ENCODE measurements around the gene ZBTB21.

- TF ChIP-seq ZNF668 (CRISPR knock-in tag; IDR thresholded peaks at IDR 0.05) (no peak), CCAR2 (IDR thresholded peaks at IDR 0.05; ENCODE audit: low read depth, low read length) (no peak), FOXK2 (conservative IDR thresholded peaks at IDR 0.05 in 1 of 2, IDR thresholded peaks at IDR 0.05 in 1 of 2; ENCODE audit: low read depth in 2 of 2) (no peak), EZH2 (IDR thresholded peaks at IDR 0.05; ENCODE audit: borderline replicate concordance, low read depth, low read length) (no peak), CGGBP1 (CRISPR knock-in tag; IDR thresholded peaks at IDR 0.05) (no peak), ELF4 (CRISPR knock-in tag; IDR thresholded peaks at IDR 0.05) (no peak), CTCF (IDR thresholded peaks at IDR 0.05 in 2 of 3, conservative IDR thresholded peaks at IDR 0.05 in 1 of 3; ENCODE audit: insufficient read depth in 2 of 3, low read depth in 1 of 3, low read length in 3 of 3) (no peak), HMG20B (CRISPR knock-in tag; IDR thresholded peaks at IDR 0.05) (no peak), GTF2F1 (IDR thresholded peaks at IDR 0.05; ENCODE audit: low read depth, low read length) (no peak), EHMT2 (IDR thresholded peaks at IDR 0.05) (no peak)
- TF ChIP-seq, protein P1, sequence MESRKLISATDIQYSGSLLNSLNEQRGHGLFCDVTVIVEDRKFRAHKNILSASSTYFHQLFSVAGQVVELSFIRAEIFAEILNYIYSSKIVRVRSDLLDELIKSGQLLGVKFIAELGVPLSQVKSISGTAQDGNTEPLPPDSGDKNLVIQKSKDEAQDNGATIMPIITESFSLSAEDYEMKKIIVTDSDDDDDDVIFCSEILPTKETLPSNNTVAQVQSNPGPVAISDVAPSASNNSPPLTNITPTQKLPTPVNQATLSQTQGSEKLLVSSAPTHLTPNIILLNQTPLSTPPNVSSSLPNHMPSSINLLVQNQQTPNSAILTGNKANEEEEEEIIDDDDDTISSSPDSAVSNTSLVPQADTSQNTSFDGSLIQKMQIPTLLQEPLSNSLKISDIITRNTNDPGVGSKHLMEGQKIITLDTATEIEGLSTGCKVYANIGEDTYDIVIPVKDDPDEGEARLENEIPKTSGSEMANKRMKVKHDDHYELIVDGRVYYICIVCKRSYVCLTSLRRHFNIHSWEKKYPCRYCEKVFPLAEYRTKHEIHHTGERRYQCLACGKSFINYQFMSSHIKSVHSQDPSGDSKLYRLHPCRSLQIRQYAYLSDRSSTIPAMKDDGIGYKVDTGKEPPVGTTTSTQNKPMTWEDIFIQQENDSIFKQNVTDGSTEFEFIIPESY (CRISPR knock-in tag; IDR thresholded peaks at IDR 0.05): no peak
- TF ChIP-seq, protein P2, sequence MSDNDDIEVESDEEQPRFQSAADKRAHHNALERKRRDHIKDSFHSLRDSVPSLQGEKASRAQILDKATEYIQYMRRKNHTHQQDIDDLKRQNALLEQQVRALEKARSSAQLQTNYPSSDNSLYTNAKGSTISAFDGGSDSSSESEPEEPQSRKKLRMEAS (CRISPR knock-in tag; IDR thresholded peaks at IDR 0.05): peak; percentile 17; the same call in 1 of the 2 replicates
- TF ChIP-seq, protein P3, sequence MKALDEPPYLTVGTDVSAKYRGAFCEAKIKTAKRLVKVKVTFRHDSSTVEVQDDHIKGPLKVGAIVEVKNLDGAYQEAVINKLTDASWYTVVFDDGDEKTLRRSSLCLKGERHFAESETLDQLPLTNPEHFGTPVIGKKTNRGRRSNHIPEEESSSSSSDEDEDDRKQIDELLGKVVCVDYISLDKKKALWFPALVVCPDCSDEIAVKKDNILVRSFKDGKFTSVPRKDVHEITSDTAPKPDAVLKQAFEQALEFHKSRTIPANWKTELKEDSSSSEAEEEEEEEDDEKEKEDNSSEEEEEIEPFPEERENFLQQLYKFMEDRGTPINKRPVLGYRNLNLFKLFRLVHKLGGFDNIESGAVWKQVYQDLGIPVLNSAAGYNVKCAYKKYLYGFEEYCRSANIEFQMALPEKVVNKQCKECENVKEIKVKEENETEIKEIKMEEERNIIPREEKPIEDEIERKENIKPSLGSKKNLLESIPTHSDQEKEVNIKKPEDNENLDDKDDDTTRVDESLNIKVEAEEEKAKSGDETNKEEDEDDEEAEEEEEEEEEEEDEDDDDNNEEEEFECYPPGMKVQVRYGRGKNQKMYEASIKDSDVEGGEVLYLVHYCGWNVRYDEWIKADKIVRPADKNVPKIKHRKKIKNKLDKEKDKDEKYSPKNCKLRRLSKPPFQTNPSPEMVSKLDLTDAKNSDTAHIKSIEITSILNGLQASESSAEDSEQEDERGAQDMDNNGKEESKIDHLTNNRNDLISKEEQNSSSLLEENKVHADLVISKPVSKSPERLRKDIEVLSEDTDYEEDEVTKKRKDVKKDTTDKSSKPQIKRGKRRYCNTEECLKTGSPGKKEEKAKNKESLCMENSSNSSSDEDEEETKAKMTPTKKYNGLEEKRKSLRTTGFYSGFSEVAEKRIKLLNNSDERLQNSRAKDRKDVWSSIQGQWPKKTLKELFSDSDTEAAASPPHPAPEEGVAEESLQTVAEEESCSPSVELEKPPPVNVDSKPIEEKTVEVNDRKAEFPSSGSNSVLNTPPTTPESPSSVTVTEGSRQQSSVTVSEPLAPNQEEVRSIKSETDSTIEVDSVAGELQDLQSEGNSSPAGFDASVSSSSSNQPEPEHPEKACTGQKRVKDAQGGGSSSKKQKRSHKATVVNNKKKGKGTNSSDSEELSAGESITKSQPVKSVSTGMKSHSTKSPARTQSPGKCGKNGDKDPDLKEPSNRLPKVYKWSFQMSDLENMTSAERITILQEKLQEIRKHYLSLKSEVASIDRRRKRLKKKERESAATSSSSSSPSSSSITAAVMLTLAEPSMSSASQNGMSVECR (CRISPR knock-in tag; IDR thresholded peaks at IDR 0.05): peak; percentile 63
These were observed 56.8 kb downstream of the ZBTB21 start for GRCh38 chr21:41953249-41953830.

All from K562 (cell line).